ENCODE data around the gene PRRG3.
A peak's percentile ranks its signal among the peaks of the same experiment; 100 is the strongest.
"Not testable (repeated sequence)": the region's sequence is repeated elsewhere in the genome, so short reads cannot be mapped to it uniquely, and the experiment has no call there.

PRRG3 gene

DNA sequence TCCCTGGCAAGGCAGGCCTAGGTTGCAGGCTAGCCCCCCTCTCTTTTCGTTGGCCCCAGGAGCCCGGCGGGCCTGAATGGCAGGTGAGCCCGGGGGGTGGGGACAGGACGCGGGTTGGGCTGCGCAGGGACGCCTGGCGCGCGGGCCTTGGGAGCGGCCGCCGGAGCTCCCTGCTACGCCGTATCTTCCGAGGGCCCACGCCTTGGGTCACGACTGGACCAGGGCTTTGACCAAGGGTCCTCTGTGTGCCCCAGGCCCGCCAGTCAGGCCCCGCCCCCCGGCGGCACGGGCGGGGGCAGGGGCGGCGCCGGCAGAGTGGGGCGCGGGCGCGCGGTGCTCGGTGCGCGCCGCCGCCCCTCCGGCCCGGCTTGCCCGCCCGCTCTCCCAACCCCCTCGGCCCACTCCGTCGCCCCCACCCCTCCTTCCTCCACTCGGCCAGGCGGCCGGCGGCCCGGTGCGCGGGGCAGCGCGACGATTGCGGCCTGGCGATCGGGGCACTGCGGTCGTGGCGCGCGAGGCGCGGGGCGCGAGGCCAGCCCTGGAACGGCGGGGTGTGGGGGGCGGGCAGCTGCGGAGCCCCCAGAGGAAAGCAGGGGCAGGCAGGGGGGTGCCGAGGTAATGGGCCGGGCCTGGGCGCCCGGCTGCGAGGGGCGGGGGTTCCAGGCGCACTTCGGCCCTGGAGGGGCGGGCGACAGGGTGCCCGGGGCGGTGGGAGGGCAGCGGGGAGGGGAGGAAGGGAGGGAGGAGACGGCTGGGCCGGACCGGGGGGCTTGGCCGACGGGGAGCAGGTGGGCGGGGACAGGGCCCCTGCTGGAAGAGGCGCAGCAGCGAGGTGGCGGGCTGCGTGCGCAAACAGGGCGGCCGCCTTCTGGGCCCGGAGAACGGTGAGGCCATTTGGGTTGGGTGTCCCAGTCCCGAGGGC, at the start of gene PRRG3:
TSS of gene PRRG3 (plus strand) at position 798 of the 922 bp plus-strand sequence. CDS start 3,357 bp downstream, outside the sequence.
- DNase-seq (ENCODE audit: low read depth in 1 of 2, low spot score in 1 of 2), result no peak

DNA sequence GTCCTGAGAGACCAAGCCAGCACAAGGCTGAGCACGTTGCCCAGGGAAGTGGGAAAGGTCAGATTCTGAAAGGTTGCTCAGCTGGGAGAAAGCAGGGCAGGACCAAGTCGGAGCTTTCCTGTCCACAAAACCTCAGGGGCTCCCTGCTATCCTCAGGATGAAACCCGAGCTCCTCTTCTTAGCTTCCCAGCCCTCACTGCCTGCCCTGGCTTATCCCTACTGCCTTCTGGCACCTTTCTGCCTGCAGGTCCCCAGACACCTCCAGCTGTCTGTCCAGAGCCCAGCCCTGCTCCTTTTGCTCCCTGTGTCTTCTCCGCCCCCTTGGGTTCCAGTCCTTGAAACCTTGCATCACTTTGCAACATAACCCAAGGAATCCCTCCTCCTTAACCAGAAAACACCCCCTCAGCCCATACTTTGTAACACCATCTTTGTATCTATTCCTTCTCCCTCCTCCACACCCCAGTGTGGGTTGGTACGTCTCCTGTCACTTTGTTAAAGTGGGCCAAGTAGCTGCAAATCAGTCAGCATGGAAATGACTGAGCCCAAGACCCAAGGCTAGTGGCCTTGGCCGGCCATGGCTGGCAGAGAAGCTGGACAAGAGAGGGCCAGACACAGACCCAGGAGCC, 20.0 kb upstream of the PRRG3 start:
- no peak for DNase-seq (ENCODE audit: low read depth in 1 of 2, low spot score in 1 of 2)

DNA sequence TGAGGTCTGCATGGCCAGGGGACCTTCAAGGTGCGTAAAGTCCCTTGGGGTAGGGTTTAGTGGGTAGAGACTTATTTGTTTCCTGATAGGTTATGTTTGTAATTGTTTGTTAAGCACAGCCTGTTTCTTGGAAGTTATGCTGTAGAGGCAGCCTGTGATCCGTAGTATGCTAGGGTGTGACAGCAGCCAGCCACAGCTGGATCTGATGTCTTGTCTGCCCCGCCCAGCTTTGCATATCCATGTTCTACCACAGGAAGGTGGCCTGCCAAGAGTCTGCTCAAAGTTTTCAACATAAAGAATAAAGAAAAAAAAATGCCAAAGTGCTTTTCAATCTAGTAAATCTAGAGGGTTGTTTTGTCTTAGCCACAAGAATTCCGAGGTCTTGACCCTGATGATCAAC, 19.1 kb upstream of the PRRG3 start:
- no peak for DNase-seq (ENCODE audit: low read depth in 1 of 2, low spot score in 1 of 2)

DNA sequence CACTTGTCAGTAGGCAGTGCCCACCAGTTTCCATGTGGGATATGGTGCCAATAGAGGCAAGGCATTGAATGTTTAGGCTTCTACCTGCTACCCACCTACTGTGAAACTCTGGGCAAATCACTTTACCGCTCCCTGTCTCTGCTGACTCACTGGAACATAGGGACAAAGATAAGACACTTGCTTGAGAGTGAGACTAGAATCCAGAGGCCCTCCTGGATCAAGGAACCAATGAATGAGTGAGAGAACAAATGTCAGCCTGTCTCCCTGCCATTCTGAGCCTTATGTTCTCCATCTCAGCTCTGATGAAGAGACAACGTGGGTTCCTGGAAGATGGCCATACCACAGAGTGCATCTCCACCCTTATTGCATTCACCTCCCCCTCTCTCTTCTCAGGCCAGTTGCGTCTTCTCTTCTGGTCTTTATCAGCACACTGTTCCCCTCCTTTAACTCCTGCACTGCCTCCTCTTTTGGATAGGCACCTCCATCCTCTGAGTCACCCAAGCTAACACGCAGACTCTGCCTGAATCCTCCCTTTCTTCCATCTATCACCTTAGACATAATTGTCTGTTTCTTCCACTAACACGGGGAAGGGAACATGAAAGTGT, 15.4 kb upstream of the PRRG3 start:
- no peak for DNase-seq (ENCODE audit: low read depth in 1 of 2, low spot score in 1 of 2)

DNA sequence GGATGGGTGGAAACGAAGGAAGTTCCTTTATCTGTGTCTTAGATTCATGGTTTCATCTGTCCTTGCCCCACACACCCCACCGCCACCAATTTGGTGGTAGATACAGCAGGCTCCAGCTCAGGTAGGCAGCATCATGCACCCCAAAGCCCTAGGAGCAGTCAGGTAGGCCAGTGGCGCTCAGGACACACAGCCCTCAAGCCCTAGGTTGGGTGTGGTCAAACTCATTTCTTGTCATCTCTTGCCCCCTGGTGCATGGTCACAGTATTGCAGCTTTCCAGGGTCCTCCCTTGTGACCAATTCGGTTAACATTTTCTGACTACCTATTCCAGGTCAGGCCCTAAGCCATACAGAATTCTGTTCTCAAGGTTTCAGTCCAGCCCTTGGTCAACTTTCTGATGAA, 14.5 kb upstream of the PRRG3 start:
- DNase-seq (ENCODE audit: low read depth in 1 of 2, low spot score in 1 of 2), result peak; percentile 19 to 42

DNA sequence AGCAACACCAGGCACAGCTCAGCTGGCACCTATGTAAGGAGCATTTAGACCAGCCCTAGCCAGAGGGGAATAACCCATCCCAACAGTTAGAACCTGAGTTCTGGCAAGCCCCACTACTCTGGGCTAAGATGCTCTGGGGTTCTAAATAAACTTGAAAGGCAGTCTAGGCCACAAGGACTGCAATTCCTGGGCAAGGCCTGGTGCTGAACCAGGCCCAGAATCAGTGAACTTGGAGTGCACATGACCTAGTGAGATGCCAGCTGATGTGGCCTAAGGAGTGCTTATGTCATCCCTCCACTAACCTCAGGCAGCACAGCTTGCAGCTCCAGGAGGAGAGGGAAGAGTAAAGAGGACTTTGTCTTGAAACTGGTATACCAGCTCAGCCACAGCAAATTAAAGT, 7.6 kb upstream of the PRRG3 start:
- DNase-seq (ENCODE audit: low read depth in 1 of 2, low spot score in 1 of 2), result no peak

DNA sequence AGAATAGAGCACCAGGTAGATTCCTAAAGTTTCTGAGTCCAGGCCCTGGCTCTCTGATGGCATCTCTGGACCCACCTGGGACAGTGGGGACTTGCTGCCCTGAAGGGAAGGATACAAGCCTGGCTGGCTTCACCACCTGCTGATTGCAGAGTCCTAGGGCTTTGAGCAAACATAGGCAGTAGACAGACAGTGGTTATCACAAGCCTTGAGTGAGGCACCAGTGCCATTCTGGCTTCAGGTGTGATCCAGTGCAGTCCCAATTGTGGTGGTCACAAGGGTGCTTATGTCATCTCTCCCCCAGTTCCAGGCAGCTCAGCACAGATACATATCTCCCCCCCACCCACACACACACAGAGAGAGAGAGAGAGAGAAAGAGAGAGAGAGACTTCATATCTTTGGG, 6.6 kb upstream of the PRRG3 start:
- no peak for DNase-seq (ENCODE audit: low read depth in 1 of 2, low spot score in 1 of 2)

DNA sequence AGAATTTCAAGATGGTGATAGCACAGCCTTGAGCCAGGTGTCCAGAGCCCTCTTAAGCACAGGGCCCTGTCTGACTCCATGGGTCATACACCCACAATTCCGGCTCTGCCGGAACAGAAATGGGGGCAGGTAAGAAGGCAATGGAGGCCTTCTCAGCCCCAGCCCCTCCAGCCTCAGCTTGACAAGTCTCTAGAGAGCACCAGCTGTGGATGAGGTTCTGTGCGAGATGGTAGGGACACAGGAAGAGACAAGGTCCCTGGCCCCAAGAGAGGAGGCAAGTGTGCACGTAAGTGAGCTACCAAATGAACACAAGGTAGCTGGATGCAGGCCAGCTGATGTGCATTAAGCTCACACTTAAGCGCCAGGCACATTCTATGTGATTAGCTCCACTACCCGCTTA, 2.4 kb upstream of the PRRG3 start:
- DNase-seq (ENCODE audit: low read depth in 1 of 2, low spot score in 1 of 2), result no peak

DNA sequence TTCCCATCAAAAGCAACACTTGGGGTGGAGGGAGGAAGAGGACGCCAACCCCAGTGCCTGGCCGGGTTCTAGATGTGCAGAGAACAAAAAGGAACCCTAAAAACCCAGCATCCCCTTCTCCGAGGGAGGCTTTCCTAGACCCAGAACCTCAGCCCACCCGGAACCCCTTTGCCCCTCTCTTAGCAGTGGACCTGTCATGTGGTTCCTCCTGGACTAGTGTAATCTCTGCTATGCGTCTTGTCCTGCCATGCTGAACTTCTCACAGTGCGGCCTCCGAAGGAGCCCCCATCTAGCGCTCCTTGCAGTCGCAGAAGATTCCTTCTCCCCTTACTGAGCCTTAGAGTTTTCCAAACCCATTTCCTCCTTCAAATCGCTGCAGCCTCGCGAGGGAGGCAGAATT, 1.1 kb upstream of the PRRG3 start:
- no peak for DNase-seq (ENCODE audit: low read depth in 1 of 2, low spot score in 1 of 2)

DNA sequence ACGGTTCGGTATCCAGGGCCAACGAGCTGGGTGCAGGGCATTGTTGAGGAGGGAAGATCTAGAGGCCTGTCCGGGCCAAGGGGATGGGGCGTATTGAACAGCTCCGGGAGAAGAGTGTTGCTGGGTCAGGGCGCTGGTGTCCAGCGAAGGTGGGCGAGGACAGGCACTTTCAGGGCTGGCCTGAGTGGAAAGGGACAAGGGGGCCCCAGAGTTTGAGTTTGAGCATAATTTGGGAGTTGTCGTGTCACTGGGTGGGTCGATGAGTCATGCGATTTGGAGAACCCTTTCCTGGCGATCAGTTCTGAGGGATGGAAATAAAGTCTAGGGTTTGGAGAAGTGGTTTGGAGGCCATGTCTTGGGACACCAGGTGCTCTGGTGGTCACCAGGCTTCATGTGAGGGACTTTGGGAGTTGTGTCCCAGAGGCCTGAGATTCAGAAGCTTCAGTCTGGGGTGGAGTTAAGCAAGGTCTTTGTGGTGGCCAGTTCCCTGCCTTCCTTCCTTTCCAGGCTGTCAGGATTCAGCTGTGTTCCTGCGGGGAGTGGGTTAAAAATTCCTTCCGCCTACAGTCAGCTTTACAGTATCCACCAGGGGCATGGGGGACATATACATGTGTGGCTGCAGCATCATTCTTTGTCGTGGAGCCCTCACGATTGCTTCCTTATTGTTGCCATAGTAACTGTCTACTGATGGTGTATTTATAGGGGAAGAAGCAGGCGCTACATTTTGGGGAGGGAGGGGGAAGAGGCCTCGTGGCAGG, 504 bp downstream of the PRRG3 start:
- DNase-seq (ENCODE audit: low read depth in 1 of 2, low spot score in 1 of 2), result no peak

DNA sequence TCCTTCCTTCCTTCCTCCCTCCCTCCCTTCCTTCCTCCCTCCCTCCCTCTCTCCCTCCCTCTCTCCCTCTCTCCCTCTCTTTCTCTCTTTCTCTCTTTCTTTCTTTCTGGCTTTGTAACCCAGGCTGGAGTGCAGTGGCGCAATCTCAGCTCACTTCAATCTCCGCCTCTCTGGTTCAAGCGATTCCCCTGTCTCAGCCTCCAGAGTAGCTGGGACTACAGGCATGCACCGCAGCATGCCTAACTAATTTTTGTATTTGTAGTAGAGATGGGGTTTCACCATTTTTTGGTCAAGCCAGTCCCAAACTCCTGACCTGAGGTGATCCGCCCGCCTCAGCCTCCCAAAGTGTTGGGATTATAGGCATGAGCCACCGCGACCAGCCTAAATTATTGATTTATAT, 1.8 kb downstream of the PRRG3 start:
- DNase-seq (ENCODE audit: low read depth in 1 of 2, low spot score in 1 of 2), result not testable (repeated sequence)

DNA sequence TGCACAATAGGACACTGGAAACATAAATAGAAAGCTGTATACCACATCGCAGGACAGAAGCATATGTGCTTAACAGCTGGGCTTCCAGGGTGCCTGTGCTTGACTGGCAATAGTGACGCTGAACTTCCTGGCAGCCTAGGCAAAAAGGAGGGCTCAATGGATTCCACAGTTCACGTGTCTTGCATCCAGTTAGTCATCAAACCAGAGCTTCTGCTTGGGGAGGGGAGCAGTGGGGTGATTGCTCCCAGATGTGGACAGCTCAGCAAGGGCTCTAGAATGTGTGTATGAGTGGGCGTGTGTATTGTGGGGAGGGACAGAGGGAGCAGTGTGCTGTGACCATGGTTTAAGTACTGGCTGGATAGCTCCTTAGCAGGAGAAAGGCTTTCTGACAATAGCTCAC, 2.3 kb downstream of the PRRG3 start:
- no peak for DNase-seq (ENCODE audit: low read depth in 1 of 2, low spot score in 1 of 2)

DNA sequence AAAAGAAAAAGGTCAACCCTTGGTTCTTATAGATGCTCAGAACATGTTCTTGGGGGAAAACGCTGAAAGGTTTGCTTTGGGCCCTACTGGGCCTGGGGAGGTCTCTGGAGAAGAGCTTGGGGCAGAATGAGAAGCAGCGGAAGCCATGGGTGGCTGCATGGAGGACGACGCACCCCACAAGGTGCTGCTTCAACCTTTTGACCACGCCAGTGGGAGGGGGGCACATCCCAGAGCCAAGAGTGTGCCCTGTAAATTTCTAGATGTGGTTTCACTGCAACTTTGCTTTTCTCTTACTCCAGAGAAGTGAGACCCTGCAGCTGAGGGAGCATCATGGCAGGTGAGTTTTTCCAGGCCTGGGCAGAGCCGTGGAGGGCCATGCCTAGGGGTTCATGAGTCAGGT, 3.2 kb downstream of the PRRG3 start:
- DNase-seq (ENCODE audit: low read depth in 1 of 2, low spot score in 1 of 2), result no peak

DNA sequence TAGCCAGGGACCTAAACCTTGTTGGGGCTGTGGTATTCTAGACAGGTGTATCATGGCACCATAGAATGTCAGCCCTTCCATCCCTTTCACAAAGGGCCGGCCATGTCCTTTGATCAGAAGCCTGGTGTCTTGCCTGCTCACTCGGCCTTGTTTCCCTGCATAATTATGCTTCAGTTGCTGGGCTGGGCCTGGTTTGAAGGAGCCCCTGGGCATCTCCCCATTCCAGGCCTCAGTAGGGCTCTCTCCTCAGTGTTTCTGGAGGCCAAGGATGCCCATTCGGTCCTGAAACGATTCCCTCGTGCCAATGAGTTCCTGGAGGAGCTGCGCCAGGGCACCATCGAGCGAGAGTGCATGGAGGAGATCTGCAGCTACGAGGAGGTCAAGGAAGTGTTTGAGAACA, 4.5 kb downstream of the PRRG3 start:
- no peak for DNase-seq (ENCODE audit: low read depth in 1 of 2, low spot score in 1 of 2)

DNA sequence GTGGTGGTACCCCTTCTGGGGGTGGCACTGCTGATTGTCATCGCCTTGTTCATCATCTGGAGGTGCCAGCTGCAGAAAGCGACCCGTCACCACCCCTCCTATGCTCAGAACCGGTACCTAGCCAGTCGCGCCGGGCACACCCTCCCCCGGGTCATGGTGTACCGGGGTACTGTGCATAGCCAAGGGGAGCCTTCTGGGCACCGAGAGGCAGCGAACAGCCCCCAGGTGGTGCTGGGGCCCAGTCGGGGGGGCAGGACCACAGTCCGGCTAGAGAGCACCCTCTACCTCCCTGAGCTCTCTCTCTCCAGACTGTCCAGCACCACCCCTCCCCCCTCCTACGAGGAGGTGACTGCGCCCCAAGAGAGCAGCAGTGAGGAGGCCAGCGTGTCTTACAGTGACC, 5.3 kb downstream of the PRRG3 start:
- no peak for DNase-seq (ENCODE audit: low read depth in 1 of 2, low spot score in 1 of 2)

DNA sequence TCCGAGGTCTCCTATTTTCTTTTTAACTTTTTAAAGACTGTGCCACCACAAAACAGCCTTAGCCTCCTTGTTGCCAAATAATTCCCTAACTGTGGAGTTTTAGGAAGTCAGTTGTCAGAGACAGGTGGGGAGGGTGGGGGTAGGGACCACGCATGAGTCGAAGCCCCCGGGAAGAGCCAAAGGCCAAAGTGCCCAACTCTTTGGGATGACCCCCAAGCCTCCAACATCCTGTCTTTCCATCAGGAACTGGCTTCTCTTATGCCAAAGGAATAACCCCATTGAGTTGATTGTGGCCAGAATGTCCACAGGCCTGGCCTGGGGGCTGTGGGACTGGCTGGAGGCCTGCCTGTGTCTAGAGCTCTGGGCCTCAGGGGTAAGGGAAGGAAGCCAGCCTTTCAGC, 5.8 kb downstream of the PRRG3 start:
- no peak for DNase-seq (ENCODE audit: low read depth in 1 of 2, low spot score in 1 of 2)

DNA sequence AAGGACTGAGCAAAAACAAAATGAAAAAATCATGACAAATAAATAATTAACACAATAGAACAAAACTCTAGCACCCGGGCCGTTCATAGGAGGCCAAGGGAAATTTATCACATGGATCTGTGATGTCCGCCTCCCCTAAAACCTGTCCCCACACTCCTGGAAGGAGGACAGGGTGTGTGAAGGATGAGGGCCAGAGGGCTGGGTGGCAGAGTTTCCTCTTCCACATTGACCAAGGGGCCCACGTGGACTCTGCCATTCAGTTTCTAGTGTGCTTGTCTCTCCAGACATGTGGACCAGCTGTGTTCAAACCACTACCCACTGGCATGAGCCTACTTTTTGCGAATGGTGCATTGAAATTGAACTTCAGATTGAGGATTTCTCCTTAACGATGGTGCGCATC, 6.3 kb downstream of the PRRG3 start:
- DNase-seq (ENCODE audit: low read depth in 1 of 2, low spot score in 1 of 2), result no peak

DNA sequence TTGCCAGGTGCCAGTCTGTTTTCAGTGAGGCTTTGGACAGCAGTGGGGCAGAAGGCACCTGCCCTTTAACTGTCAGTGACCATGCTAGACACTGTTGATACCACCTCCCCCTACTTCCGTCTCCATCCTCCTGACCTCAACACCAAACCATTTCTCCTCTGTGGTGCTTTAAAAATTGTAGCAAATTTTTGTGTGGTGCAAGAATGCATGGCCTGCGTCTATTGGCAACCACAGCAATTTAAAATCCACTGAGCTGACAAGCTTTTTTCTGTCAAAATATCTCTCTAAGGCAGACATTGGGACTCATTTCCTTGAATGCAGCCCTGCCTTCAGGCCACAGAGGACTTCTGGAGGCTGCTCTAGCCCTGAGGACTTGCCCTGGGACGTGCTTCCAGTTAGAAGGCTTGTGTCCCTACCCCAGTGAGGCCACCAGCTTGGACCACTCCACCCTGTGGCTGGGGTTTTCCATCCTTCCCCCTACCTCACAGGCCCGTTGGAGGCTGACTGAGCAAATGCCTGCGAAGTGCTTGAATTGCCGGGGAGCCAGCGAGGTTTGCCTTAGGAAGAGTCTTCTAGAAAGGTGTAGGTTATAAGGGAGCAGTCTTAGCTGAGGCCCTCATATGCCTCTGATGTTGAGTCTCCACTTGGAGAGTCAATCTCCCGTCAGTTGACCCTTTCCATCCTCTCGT, 6.9 kb downstream of the PRRG3 start:
- no peak for DNase-seq (ENCODE audit: low read depth in 1 of 2, low spot score in 1 of 2)

DNA sequence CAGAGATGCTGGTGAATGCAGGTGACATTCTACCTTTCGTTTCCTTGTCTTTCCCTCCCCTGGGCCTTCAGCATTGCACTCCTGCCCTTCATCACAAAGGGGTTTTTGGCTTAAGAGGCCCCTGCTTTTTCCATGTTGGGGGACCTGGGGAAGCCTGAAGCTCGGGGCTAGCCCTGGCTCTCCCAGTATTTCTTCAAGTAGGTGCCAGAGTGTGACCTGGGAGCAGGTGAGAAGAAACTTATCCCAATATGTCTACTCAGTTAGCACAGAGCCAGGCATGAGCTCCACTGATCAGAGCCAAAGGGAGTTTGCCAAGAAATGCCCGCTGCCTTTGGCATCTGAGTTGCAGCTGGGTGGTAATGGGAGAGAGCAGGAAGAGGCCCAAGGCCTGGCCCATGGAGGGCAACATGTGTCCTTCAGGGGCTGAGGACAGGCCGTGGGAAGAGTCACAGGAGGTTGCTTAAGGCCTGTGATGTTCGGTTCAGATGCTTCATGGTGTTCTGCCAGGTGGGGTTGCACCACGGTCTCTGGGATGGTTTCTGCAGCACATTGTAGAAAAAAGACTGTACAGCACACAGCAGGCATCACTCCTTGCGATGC, 7.6 kb downstream of the PRRG3 start:
- no peak for DNase-seq (ENCODE audit: low read depth in 1 of 2, low spot score in 1 of 2)

DNA sequence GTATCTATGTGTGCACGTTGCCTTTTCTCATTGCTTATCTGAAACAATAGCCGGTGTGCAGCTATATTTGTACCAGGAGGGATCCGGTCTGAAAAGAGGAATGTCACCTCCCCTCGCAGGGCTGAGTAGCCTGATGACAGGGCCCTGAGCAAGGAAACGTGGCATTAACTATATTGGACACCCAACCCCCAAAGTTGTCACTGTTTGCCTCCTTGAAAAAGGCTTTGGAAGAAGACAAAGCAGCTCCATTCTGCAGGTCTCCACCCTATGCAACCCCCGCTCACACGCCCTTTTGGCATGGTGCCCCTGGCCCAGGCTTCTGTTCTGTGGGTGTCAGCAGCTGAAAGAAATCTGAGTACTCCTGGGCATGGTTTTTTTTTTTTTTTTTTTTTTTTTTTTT, 8.2 kb downstream of the PRRG3 start:
- no peak for DNase-seq (ENCODE audit: low read depth in 1 of 2, low spot score in 1 of 2)

Measured in activated CD4-positive, alpha-beta T cell treated with anti-CD3 and anti-CD28 coated beads, Interleukin-2, amount 50 U/mL, for 24 hours (primary cell).